GM19324 (cell line): ENCODE measurements around the gene PDE9A.
"Not testable (repeated sequence)": the region's sequence is repeated elsewhere in the genome, so short reads cannot be mapped to it uniquely, and the experiment has no call there.

Experiments
- ATAC-seq: cut with Tn5 transposase; IDR thresholded peaks from one replicate; pipeline ENCODE4 v1.9.1; 2021; ENCODE audit warnings: mild to moderate bottlenecking, moderate library complexity; ENCODE audit not compliant: unreplicated experiment, low FRiP score

Gene PDE9A

DNA sequence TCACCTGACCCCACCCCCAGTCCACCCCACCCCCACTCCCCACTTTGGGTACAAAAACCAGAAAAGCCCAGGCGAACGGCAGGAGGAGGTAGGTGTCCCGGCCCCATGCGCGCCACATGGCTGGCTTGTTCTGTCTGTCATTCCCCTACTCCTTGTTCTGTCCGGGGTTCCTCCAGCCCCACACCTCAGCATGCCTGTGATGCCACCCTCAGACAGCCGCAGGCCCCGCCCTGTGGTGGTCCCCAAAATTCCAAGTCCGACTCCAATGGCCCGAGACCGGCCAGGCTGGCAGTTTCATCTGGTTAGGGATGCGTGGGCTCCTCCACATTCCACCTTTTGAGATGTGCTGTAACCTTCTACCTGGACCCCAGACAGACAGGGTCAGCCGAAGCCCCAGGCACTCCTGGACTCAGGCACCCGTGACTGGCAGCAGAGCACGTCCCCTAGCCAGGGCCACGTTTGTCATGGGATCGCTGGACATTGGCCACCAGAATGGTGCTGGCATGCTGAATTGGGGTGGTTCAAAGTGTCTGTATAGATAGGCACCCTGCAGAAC, 131.6 kb downstream of the PDE9A start:
- ATAC-seq, result no peak

DNA sequence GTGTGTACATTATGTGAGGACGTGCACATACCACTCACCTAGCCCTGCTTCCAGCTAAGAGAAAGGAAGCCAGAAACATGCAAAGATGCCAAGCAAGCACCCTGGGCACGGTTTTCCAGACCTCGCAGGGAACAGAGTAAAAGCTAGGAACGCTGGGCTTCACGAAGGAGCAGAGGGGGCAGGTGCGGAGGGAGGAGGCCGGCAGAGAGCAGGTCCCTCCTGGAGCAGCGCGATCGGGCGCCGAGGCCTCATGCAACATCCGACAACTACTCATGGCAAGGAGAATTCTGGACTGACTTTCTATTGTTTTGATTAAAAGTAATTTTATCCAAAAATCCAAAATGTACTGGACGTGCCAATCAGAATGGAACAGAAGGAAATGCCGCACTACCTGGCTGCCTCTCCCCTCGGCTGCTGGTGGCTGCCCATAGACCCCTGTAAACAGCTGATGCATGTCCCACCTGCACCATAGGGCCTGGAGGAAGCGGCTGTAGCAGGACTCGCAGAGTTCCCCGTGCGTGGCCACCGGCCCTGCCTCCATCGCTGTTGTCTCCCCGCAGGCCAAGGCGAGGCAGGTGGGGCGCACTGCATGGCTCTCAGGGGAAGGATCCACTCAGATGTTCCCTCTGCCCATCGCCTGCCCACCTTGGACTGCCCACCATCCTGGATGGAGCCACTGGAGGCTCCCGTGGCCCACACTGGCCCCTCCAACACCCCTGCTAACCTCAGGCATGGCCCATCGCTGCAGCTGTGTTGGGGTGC, 132.4 kb downstream of the PDE9A start:
- no peak for ATAC-seq

DNA sequence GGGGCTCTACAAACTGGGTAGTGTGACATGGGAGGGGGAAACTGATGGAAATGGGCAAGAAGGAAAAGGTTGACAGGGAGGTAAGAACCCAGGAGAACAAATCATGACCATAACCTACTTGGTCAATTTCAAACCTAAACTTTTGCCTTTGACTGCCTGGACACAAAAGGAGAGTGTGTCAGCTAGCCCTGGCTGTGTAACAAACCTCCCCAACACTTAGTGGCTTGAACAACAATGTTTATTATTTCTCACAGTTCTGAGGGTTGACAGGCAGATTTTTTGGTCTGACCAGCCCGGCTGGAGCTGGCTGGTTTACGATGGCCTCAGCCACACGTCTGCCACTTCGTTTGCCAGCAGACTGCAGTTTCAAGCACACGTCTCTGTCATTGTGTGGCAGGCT, 133.5 kb downstream of the PDE9A start:
- no peak for ATAC-seq

DNA sequence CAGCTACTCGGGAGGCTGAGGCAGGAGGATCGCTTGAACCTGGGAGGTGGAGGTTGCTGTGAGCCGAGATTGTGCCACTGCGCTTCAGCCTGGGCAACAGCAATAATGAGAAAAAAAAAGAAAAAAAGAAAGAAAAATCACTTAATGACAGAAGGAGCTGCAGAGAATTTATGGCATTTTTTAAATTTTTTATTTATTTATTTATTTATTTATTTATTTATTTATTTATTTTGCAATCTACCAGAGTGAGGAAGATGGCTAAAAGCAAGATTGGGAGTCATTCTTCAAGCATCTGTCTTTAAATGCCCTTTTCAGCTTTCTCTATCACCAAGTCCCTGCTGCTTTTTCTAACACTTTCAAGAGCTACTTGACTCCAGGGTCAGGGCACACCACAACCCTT, 134.2 kb downstream of the PDE9A start:
- no peak for ATAC-seq

DNA sequence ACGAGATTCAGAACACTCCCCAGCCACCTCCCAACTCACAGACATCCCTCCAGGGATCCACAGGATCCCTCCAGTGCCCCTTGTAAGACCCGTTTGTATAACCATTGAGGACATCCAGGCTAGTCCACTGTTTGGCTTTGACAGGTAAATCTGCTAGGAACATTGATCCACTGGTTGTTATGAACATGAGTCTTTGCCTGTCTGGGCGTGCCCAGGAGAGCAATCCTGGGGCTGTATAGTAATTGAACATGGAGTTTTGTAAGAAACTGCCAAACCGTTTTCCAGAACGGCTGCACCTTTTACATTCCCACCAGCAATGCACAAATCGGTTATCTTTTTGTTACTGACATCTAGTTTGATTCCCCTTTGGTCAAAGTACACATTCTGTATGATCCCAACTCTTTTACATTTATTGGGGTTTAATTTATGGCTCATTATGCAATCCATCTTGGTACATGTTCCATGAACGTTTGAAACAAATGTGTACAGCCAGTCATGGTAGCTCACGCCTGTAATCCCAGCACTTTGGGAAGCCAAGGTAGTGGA, 137.2 kb downstream of the PDE9A start:
- no peak for ATAC-seq

DNA sequence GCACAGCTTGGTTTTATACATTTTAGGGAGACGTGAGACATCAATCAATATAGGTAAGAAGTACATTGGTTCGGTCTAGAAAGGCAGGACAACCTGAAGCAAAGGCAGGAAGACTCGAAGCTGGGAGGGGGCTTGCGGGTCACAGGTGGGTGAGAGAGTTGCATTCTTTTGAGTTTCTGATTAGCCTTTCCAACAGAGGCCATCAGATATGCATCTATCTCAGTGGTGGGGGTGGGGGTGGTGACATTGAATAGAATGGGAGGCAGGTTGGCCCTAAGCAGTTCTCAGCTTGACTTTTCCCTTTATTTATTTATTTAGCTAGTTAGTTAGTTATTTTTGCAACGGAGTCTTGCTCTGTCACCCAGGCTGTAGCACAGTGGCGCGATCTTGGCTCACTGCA, 140.4 kb downstream of the PDE9A start:
- ATAC-seq, result no peak

DNA sequence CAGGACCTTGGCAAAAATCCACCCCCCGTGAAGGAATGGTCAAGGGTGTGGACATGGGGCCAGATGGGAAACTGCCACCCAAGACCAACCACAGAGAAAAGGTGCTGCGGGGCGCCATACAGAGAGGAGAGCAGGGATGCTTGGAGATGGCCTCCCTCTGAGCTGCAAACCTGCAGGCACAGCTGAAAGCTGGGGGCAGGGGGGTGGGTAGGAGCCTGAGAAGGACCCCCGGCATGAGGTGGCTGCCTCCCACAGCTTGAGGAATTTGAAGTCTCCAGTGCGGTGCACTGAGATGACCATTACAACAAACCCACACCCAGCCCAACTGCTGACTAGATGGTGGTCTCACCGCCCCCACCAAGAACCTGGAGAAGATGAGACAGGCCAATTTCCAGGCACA, 141.1 kb downstream of the PDE9A start:
- no peak for ATAC-seq

DNA sequence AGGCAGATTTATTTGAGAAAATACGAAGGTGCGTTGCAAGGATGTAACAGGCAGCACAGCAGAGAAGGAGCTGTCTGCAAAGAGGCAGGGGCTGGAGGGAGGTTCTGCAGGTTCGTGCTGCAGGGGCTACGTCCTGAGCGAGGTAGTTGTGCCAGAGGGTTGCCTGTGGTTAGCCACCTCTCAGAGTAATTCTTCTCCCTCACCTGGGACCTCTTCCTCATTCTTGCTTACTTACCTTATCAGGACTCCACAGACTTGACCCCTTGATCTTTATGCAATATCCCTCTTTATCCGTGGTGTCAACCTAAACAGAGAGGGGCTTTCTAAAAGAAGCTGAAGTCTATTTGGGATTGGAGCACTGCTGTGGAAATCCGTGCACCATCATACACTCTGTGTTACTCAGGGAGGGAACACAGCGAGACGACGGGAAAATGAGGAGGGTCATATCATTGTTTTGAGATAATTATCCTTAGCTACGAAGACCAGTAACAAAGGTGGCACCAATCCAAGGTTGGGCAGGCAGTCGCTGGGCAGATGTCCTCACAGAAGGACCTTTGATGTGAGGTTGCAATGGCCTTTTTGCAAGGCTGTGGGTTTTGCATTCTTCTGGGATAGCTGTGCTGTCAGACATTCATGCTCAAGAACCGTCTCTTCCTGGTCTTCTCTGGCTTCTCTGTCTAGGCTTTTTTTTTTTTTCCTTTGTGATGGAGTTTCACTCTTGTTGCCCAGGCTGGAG, 143.1 kb downstream of the PDE9A start:
- no peak for ATAC-seq

DNA sequence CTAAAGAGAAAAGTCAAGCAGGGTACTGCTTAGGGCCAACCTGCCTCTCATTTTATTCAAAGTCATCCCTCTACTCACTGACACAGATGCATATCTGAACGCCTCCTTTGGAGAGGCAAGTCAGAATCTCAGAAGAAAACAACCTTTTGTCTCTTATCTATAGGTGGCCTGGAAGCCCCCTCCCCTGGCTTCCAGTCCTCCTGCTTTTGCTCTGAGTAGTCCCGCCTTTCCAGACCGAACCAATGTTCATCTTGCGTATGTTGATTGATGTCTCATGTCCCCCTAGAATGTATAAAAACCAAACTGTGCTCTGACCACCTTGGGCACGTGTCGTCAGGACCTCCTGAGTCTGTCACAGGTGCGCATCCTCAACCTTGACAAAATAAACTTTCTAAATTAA, 144.1 kb downstream of the PDE9A start:
- no peak for ATAC-seq

DNA sequence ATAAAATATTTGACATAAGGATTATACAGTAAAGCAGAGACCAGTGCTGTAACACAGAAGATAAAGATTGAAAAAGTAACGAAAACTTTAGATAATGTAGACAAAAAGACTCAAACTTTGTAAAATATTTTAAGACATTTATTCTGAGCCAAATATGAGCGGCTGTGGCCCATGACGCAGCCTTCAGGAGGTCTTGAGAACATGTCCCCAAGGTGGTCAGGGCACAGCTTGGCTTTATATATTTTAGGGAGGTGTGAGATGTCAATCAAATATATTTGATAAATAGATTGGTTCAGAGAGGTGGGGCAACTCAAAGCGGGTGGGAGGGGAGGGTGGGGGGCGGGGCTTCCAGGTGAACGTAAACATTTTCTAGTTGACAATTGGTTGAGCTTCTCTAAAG, 144.7 kb downstream of the PDE9A start:
- no peak for ATAC-seq

DNA sequence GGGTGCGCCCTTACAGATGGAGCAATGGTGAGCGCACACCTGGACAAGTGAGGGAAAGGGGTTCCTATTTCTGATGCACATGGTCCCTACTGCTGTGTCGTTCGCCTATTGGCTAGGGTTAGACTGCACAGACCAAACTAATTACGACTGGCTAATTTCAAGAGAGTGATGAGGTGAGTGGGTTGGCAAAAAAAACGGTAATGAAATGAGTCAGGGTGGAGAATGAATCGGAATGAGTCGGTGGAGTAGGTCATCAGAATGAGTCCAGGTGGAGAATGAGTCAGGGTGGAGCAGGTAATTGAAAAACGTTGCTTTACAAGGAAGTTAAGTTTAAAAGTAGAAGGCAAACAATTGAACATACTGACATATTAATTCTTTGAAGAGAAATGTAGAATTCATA, 146.1 kb downstream of the PDE9A start:
- no peak for ATAC-seq

DNA sequence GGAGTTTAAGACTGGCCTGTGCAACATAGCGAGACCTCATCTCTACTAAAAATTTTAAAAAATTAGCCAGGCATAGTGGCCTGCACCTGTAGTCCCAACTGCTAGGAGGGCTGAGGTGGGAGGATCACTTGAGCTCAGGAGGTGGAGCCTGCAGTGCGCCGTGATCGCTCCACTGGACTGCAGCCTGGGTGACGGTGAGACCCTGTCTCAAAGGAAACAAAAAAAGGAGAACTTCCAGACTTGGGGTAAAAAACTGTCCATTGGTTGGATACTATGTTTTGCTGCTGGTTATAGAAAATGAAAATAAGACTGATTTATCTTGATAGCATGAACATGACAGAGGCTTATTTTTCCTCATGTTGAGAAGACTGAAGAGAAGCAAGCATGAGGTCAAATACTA, 146.5 kb downstream of the PDE9A start:
- no peak for ATAC-seq

DNA sequence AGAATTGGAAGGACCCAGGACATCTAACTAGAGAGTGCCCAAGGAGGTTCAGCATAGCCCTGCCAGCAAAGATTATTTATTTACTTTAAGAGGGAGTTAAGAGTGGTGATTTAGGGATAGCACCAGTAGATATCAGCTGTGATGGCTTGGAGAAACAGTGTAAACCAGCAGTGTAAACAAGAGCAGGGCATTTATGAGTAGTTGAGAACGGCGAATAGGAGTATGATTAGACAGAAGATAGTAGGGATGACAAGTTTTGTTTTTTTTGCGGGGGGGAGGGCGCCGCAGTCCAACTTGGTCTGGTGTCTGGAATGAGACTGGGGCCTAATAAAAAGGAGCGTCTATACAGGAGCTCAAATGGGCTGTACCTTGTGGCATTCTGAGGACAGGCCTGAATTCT, 148.2 kb downstream of the PDE9A start:
- not testable (repeated sequence) for ATAC-seq

DNA sequence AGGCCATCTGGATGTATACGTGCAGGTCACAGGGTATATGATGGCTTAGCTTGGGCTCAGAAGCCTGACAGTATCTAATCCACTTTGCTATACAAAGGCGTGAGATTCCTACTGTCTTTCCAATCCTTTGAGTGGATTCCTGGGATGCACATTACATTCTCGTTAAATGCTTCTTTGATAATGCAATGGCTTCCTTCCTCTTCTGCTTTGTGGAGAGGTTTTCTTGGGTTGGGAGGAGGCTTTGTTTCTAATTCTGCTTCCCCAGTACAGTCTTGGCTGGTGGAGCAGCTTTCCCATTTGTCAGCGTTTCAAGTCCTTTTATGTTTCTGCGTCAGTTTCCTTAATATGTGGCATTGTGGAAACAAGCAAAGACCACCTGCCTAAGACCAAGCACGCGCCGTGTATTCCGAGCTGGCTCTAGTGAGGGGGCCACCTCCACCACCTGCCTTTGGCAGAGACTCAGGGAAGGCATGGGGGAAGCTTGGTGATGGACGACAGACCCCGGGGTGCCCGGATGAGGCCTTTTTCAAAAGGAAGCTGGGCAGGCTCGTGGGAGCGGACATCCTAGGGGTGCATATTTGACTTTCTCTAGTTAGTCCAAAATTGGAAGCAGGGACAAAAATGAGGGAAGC, 153.2 kb downstream of the PDE9A start:
- ATAC-seq, result no peak

DNA sequence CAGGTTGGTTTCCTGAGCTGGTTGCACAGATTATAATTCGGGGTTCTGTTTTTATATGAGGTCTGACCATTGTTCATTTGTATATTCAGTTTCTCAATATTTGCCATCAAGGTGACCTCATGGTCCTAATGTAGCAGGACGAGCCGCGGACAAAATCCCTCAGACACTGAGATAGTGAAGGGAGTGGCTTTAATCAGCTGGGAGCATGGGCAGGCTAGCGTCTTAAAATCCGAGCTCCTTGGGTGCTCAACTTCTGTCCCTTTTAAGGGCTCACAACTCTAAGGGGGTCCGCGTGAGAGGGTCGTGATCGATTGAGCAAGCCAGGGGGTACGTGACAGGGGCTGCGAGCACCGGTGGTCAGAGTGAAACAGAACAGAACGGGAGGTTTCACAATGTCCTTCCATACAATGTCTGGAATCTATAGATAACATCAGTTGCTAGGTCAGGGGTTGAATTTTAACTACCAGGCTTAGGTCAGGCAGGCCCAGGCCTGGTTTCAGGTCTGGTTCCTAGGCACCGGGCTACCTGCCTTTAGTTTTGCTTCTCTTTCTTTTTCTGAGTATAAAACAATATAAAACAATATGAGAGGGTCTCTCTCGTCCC, 154.0 kb downstream of the PDE9A start:
- not testable (repeated sequence) for ATAC-seq

DNA sequence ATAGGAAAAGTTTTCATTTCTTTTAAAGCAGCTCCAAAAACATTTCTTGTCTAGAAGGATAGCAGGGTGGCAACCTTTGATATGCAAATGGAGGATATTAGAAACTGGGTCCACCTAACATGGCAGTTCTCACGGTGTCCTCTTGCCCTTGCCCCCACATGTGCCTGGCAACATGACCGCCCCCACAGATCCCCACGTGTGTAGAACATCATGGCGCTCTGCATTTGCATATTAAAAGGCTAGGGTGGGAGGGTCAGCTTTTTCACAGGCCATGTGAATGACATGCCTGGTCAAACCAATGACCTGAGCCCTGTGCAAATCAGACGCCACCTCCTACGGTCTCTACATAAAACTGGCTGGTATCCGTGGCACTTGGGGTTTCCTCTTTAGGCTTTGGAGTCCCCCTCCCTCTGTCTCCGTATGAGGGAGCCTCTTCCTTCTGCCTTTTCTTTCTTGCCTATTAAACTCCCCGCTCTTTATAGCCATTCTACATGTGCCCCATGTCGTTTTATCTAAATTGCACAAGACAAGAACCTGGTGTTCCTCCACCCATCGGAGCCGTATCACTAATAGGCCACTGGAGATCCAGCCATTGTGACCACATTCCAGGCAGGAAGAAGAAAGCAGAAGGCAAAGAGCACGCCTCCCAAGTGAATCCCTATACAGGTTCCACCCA, 154.7 kb downstream of the PDE9A start:
- no peak for ATAC-seq

DNA sequence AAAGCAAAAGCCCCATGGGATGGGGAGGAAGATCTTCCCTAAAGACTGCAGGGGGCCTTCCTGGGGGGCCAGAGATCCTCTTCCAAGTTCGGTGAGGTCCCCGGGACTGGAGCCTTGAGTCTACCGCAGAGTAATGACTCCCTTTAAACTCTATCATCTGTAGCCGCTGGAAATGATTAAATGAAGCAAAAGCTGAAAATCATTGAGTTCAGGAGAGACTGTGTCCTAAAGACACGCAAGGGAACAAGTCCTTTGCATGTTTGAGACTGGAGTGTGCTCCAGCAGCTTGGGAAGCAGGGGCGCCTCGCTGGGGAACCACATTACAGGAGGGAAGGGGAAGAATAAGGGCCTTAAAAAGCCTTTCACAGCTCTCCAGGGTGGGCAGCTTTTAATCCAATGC, 155.8 kb downstream of the PDE9A start:
- no peak for ATAC-seq

DNA sequence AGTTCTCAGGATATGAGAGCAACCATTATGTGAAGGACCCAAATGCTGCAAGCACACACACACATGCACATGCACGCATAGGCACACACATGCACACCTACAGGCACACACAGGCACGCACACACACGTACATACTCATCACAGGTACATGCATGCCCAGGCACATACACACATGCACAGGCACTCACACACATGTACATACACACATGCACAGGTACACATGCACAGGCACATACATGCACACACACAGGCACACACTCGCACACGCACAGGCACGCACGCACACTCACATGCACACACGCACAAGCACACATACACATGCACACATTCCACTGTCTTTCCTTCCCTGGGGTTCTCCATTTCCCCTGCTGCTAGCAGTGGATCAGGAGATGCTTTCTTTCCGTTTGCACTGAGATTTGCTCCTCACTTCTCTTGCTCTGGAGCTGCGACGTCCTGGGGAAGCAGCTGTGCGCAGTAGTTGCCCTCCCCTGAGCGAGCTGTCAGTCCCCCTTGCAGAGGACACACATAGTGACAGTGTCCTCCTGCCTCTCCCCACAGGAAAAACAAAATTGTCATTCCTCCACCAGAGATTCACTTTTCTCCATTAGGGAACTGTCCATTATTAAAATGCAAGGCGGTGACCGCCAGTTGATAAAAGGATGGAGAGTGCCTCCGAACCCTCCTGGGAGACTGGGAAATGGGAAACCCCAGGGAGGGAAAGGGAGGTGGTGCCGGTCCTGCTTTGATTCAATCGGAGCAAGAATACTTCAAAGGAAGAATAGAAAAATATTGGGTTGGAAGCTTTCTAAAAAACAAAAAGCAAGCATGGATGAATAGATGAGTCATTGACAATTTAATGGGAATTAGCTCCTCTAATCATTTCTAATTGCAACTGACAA, 156.4 kb downstream of the PDE9A start:
- no peak for ATAC-seq

DNA sequence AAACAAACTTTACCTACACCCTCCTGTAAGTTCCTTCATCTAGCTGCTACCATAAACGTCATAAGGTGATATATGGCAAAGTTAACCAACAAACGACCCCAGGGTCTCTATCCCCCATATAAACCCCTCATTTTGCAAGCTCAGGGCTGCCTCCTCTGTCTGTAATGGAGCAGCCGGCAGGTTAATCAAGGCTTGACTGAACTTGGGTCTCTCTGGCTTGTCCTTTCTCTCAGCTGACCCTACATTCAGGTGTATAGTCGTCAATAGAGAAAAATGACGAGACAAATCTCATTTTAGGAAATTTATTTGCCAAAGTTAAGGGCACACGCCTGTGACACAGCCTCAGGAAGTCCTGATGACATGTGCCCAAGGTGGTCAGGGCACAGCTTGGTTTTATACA, 158.5 kb downstream of the PDE9A start:
- no peak for ATAC-seq
